H1 (cell line): ENCODE results near the gene PELI2.

Experiments
- ATF3 ChIP-seq: IDR thresholded peaks from 2 replicates; pipeline ENCODE4 v1.6.1; 2011; ENCODE audit warnings: low read depth, mild to moderate bottlenecking, low read length; ENCODE audit not compliant: insufficient read depth
- CEBPB ChIP-seq: IDR thresholded peaks from 2 replicates; pipeline ENCODE4 v1.6.1; 2012; ENCODE audit warnings: low read depth, low read length
- CHD2 ChIP-seq: IDR thresholded peaks from 2 replicates; pipeline ENCODE4 v1.6.1; 2012; ENCODE audit warnings: low read length, improper control_type of control experiment
- CREB1 ChIP-seq: IDR thresholded peaks from 2 replicates; pipeline ENCODE4 v1.6.1; 2012; ENCODE audit warnings: inconsistent platforms
- CTCF ChIP-seq, 3 experiments: IDR thresholded peaks; 1 replicate in 2 of 3; 2 replicates in 1 of 3; pipeline versions ENCODE4 v1.5.1 to v1.6.1; 2011; ENCODE audit warnings: low read length in 3 of 3, mild to moderate bottlenecking in 3 of 3, inconsistent platforms in 2 of 3, low read depth in 1 of 3, moderate library complexity in 1 of 3; ENCODE audit not compliant: insufficient read depth in 1 of 3; ENCODE audit errors: control extremely low read depth in 1 of 3
- EP300 ChIP-seq, 2 experiments: IDR thresholded peaks; 1 replicate in 1 of 2; 2 replicates in 1 of 2; pipeline ENCODE4 v1.6.1; 2011 to 2012; ENCODE audit warnings: low read depth in 2 of 2, low read length in 2 of 2, mild to moderate bottlenecking in 2 of 2, borderline replicate concordance in 1 of 2, inconsistent platforms in 1 of 2, moderate library complexity in 1 of 2
- POLR2A ChIP-seq, 2 experiments: IDR thresholded peaks; 1 replicate in 1 of 2; 2 replicates in 1 of 2; pipeline ENCODE4 v1.6.1; 2011; ENCODE audit warnings: low read depth in 2 of 2, low read length in 2 of 2, mild to moderate bottlenecking in 2 of 2; ENCODE audit errors: control extremely low read depth in 1 of 2
- RFX5 ChIP-seq: IDR thresholded peaks from 2 replicates; pipeline ENCODE4 v1.6.1; 2011; ENCODE audit warnings: low read depth, low read length, improper control_type of control experiment, borderline replicate concordance
- TBP ChIP-seq: IDR thresholded peaks from 2 replicates; pipeline ENCODE4 v1.6.1; 2011; ENCODE audit warnings: low read depth, low read length, improper control_type of control experiment

GRCh38 chr14:56342494-56342942 lies 224.3 kb downstream of the PELI2 start:
- no peak for TF ChIP-seq EP300 (IDR thresholded peaks at IDR 0.05; ENCODE audit: borderline replicate concordance in 1 of 2, low read depth in 2 of 2, low read length in 2 of 2)
- no peak for TF ChIP-seq POLR2A (IDR thresholded peaks at IDR 0.05; ENCODE audit: control extremely low read depth in 1 of 2, low read depth in 2 of 2, low read length in 2 of 2)
- TF ChIP-seq CTCF (IDR thresholded peaks at IDR 0.05; ENCODE audit: control extremely low read depth in 1 of 3, insufficient read depth in 1 of 3, low read depth in 1 of 3, low read length in 3 of 3): no peak
- no peak for TF ChIP-seq ATF3
- TF ChIP-seq RFX5: no peak
- no peak for TF ChIP-seq CREB1
- no peak for TF ChIP-seq CEBPB
- TF ChIP-seq TBP: no peak
- no peak for TF ChIP-seq CHD2
